ENCODE measurements around the gene TBCCD1. TPM values are rescaled to one million over a fixed set of nuclear protein-coding genes. Genes with fewer than 3 reads are reported as not detected.
"Not testable (repeated sequence)": the region's sequence is repeated elsewhere in the genome, so short reads cannot be mapped to it uniquely, and the experiment has no call there.

Gene TBCCD1
- total RNA-seq, 1 donor from 2014 or later, result 10.3 TPM

DNA sequence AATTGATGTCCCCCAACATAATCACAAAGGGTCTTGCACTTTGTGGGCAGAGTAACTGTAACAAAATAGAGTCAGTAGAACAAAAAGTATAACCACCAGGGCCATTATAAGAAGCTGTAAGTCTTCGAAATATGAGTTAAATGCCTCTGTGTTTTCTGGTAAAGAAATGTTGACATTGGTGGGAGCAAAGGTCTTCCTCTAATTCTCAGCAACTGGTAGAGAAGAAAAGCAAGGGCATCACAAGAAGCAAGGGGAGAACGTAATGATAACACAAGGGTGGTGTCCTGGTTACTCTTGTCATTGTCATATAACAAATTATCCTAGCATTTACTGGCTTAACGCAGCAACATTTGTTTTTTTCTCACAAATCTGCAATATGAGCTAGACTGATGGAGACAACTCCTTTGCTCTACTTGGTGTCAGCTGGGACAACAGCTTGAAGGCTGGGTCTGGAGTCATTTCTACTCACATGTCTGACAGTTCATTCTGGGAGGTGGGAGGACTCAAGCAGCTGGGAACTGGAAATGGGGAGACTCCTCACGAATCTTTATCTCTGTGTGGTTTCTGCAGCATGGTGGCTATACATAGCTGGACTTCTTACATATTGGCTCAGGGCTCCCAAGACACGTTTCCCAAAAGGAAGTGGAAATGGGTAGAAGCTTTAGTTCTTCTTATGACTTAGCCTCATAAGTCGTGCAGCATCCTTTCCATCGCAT, 23.6 kb upstream of the TBCCD1 start:
- Histone ChIP-seq H3K36me3 (ENCODE audit: control insufficient read depth, insufficient read depth, low read length) (no peaks in the 10 kb centered on the region), H3K27me3 (ENCODE audit: control insufficient read depth, insufficient read depth, low read length) (no peaks in the 10 kb centered on the region), H3K4me3 (ENCODE audit: low read depth, low read length) (no peak overlapping the region)
- no peak for DNase-seq (ENCODE audit: low read depth)
- TF ChIP-seq, protein P1, sequence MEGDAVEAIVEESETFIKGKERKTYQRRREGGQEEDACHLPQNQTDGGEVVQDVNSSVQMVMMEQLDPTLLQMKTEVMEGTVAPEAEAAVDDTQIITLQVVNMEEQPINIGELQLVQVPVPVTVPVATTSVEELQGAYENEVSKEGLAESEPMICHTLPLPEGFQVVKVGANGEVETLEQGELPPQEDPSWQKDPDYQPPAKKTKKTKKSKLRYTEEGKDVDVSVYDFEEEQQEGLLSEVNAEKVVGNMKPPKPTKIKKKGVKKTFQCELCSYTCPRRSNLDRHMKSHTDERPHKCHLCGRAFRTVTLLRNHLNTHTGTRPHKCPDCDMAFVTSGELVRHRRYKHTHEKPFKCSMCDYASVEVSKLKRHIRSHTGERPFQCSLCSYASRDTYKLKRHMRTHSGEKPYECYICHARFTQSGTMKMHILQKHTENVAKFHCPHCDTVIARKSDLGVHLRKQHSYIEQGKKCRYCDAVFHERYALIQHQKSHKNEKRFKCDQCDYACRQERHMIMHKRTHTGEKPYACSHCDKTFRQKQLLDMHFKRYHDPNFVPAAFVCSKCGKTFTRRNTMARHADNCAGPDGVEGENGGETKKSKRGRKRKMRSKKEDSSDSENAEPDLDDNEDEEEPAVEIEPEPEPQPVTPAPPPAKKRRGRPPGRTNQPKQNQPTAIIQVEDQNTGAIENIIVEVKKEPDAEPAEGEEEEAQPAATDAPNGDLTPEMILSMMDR (IDR thresholded peaks at IDR 0.05; ENCODE audit: insufficient read depth, low read length, poor library complexity, severe bottlenecking), result no peak

DNA sequence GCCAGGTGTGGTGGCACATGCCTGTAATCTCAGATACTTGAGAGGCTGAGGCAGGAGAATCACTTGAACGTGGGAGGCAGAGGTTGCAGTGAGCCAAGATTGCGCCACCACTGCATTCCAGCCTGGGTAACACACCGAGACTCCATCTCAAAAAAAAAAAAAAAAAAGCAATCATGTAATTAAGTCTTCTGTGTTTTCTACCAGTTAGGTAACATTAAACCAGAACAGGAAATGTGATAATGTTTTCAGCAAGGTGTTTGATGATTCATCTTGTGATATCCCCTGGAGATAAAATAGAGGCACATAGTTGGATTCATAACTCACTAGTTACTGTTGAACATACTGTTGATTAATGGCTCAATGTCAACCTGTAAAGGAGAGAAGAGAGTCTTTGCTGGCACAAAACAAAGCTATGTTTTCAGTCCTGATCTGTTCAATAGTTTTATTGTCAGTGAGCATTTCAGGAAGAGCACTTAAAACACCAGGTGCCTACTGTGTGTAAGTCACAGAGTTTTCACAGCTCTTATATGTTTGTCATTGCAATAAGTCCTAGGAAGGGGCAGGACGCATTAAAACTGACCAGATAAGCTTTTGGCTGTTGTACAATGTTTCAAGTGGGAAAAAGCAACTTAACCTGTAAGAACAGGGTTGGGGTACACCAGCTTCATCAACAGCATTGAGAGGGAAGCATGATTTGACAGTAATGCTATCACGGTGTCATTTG, 22.9 kb upstream of the TBCCD1 start:
- Histone ChIP-seq H3K27me3 (ENCODE audit: control insufficient read depth, insufficient read depth, low read length) (no peaks in the 10 kb centered on the region), H3K36me3 (ENCODE audit: control insufficient read depth, insufficient read depth, low read length) (peaks cover 1% of the 10 kb centered on the region), H3K4me3 (ENCODE audit: low read depth, low read length) (no peak overlapping the region)
- peak; percentile 34 for DNase-seq (ENCODE audit: low read depth)
- TF ChIP-seq, protein P1 (IDR thresholded peaks at IDR 0.05; ENCODE audit: insufficient read depth, low read length, poor library complexity, severe bottlenecking), result no peak

DNA sequence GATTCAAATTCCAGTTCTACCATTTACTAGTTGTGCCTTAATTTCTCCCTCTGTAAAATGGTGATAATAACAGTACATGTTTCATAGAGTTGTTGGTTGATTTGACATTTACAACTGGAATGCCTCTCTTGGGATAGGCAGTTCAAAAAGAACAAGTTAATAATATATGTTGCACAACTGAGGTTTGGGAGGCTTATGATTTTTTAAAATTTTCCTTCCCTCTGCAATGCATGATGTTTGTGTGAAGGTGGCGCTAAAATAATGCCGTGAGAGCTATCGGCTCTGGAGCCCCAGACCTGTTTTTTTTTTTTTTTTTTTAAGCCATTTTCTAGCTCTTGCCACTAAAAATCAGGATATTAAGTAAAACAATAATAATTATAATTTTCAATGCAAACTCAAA, 22.0 kb upstream of the TBCCD1 start:
- no peak for DNase-seq (ENCODE audit: low read depth)
- TF ChIP-seq, protein P1 (IDR thresholded peaks at IDR 0.05; ENCODE audit: insufficient read depth, low read length, poor library complexity, severe bottlenecking), result peak; percentile 26
- H3K36me3 ChIP-seq (ENCODE audit: control insufficient read depth, insufficient read depth, low read length), result peaks cover 1% of the 10 kb centered on the region
- no peaks in the 10 kb centered on the region for H3K27me3 ChIP-seq (ENCODE audit: control insufficient read depth, insufficient read depth, low read length)
- no peak overlapping the region for H3K4me3 ChIP-seq (ENCODE audit: low read depth, low read length)

DNA sequence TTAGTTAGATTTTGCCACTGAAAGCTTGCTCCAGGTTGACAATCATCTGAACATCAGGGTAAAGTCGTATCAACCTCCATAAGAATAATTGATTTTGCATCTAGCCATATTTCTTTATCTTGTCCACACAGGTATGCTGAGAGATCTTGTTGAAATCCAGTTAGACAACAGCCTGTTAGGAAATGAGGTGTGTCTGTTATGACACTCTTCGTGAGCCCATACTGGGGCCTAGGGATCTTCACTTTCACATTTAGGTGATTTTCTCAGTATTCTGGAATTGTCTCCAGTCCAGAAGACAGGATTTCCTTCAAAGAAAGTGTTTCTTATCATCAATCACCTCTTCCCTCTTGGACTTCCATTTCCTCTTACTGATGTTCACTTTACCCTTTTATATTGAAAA, 21.5 kb upstream of the TBCCD1 start:
- no peak for DNase-seq (ENCODE audit: low read depth)
- Histone ChIP-seq H3K27me3 (ENCODE audit: control insufficient read depth, insufficient read depth, low read length) (no peaks in the 10 kb centered on the region), H3K36me3 (ENCODE audit: control insufficient read depth, insufficient read depth, low read length) (peaks cover 1% of the 10 kb centered on the region), H3K4me3 (ENCODE audit: low read depth, low read length) (no peak overlapping the region)
- TF ChIP-seq, protein P1 (IDR thresholded peaks at IDR 0.05; ENCODE audit: insufficient read depth, low read length, poor library complexity, severe bottlenecking), result no peak

DNA sequence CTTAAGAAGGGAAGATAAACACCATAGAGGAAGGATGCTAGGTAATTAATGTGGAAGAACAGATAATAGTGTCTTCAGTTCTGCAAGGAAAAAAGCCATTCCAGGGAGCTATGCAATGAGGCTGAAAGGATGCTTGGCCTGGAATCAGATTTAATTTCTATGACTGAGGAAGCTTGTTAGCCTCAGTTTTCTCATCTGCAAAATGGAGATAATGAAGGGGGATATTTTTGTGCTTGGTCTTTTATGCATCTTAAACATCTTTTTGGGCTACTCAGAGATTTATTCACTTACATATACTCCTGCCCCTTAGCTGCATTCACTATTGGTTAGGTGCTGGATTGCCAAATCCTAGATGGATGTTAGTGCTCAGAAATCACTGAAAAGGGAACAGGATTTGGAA, 20.0 kb upstream of the TBCCD1 start:
- DNase-seq (ENCODE audit: low read depth), result no peak
- Histone ChIP-seq H3K27me3 (ENCODE audit: control insufficient read depth, insufficient read depth, low read length) (no peaks in the 10 kb centered on the region), H3K36me3 (ENCODE audit: control insufficient read depth, insufficient read depth, low read length) (peaks cover 1% of the 10 kb centered on the region), H3K4me3 (ENCODE audit: low read depth, low read length) (no peak overlapping the region)
- TF ChIP-seq, protein P1 (IDR thresholded peaks at IDR 0.05; ENCODE audit: insufficient read depth, low read length, poor library complexity, severe bottlenecking), result no peak

DNA sequence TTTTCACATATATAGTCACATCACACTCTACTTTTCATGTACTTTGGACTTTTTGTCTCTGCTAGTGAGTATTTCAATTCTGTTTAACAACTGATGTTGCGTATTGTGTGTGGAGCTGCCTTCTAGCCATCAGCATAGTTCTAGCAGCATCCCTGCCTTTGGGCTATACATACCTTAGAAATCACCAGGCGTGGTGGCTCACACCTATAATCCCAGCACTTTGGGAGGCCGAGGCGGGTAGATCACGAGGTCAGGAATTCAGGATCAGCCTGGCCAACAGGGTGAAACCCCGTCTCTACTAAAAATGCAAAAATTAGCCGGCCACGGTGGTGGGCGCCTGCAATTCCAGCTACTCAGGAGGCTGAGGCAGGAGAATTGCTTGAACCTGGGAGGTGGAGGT, 19.1 kb upstream of the TBCCD1 start:
- H3K27me3 ChIP-seq (ENCODE audit: control insufficient read depth, insufficient read depth, low read length); H3K4me3 ChIP-seq (ENCODE audit: low read depth, low read length); DNase-seq (ENCODE audit: low read depth); H3K36me3 ChIP-seq (ENCODE audit: control insufficient read depth, insufficient read depth, low read length): not testable (repeated sequence)
